Endothelial cell of umbilical vein (primary cell): ENCODE results near the gene EGF. TPM values are rescaled to one million over a fixed set of nuclear protein-coding genes. Genes with fewer than 3 reads are reported as not detected.

Experiments
- BruUV-seq: library from RNA; stranded (reverse); fragments of 400-500 nt; replicated peaks from 2 replicates; lab custom pipeline; 2021; lab: Mats Ljungman, UMichigan
- CTCF ChIA-PET: fragments of 300-600, 350-600 bp; sonication (Branson Sonifier 250); formaldehyde crosslinking; loops from one replicate; lab custom pipeline; 2021; ENCODE audit warnings: antibody characterized with exemption, inconsistent platforms; lab: Charles Lee
- POLR2A ChIA-PET: fragments of 300-600, 350-600 bp; sonication (Branson Sonifier 250); formaldehyde crosslinking; loops from one replicate; lab custom pipeline; 2021; ENCODE audit warnings: antibody characterized with exemption, inconsistent platforms; lab: Charles Lee
- DNase-seq: peaks from one replicate; pipeline ENCODE4 v3.0.0-alpha.2; 2011; ENCODE audit warnings: low read depth, low spot score
- FAIRE-seq: peaks from 2 replicates; lab custom pipeline; 2011; peaks lifted over from hg19 to GRCh38; lab: Jason Lieb, UNC
- H2AFZ ChIP-seq: 2 replicates; pipeline ENCODE4 v1.6.0; 2012; ENCODE audit warnings: low read depth, low read length, control low read depth, inconsistent platforms
- H3K27ac ChIP-seq: 2 replicates; pipeline ENCODE4 v1.5.1; 2011; ENCODE audit warnings: low read depth, mild to moderate bottlenecking, control low read depth, low read length, moderate library complexity; ENCODE audit not compliant: insufficient read depth
- H3K27me3 ChIP-seq, 2 experiments: 2 replicates each; pipeline versions ENCODE4 v1.6.0 to v1.6.1; 2011; ENCODE audit warnings: low read length in 2 of 2, mixed read lengths in 1 of 2; ENCODE audit not compliant: control insufficient read depth in 2 of 2, insufficient read depth in 2 of 2
- H3K36me3 ChIP-seq, 2 experiments: 2 replicates in 1 of 2; 3 replicates in 1 of 2; pipeline ENCODE4 v1.5.1; 2011; ENCODE audit warnings: low read length in 2 of 2, mild to moderate bottlenecking in 1 of 2, moderate library complexity in 1 of 2; ENCODE audit not compliant: control insufficient read depth in 2 of 2, insufficient read depth in 2 of 2; ENCODE audit errors: extremely low read depth in 1 of 2
- H3K4me1 ChIP-seq: 3 replicates; pipeline ENCODE4 v1.5.1; 2011; ENCODE audit warnings: mild to moderate bottlenecking, low read length; ENCODE audit not compliant: control insufficient read depth, insufficient read depth; ENCODE audit errors: extremely low read depth
- H3K4me2 ChIP-seq: 2 replicates; pipeline ENCODE4 v1.6.1; 2011; ENCODE audit warnings: low read length, control low read depth, mixed read lengths; ENCODE audit not compliant: insufficient read depth
- H3K4me3 ChIP-seq, 3 experiments: fragments of 200-600 bp in 1 of 3; sonication (generic), shearing (Covaris generic) in 1 of 3; replicated peaks in 1 of 3; 2 replicates each; pipeline ENCODE4 v1.5.1; 2011 to 2016; ENCODE audit warnings: control low read depth in 3 of 3, low read length in 3 of 3, mild to moderate bottlenecking in 2 of 3, inconsistent platforms in 1 of 3, low read depth in 1 of 3, moderate library complexity in 1 of 3; ENCODE audit not compliant: insufficient read depth in 1 of 3
- H3K79me2 ChIP-seq: 2 replicates; pipeline ENCODE4 v1.6.0; 2012; ENCODE audit warnings: low read length, inconsistent platforms; ENCODE audit not compliant: control insufficient read depth, insufficient read depth
- H3K9ac ChIP-seq: replicated peaks from 2 replicates; pipeline ENCODE3; 2011; ENCODE audit warnings: low read length, control low read depth; ENCODE audit not compliant: insufficient read depth; ENCODE audit errors: extremely low read depth
- H3K9me1 ChIP-seq: replicated peaks from 3 replicates; pipeline ENCODE4 v1.6.0; 2011; ENCODE audit warnings: mild to moderate bottlenecking, low read length; ENCODE audit not compliant: control insufficient read depth, insufficient read depth; ENCODE audit errors: extremely low read depth
- H3K9me3 ChIP-seq: replicated peaks from 2 replicates; pipeline ENCODE4 v1.5.1; 2012; ENCODE audit warnings: low read length, inconsistent platforms; ENCODE audit not compliant: control insufficient read depth, insufficient read depth
- H4K20me1 ChIP-seq: replicated peaks from 2 replicates; pipeline ENCODE3; 2011; ENCODE audit warnings: mild to moderate bottlenecking, low read length; ENCODE audit not compliant: control insufficient read depth, insufficient read depth; ENCODE audit errors: extremely low read depth
- CTCF ChIP-seq, 2 donors: IDR thresholded peaks; 1 replicate in 1 of 2; 2 replicates in 1 of 2; pipeline ENCODE4 v1.5.1; 2011; ENCODE audit warnings: low read length in 2 of 2, mild to moderate bottlenecking in 2 of 2, moderate library complexity in 2 of 2, control low read depth in 1 of 2, inconsistent platforms in 1 of 2, low read depth in 1 of 2; ENCODE audit not compliant: insufficient read depth in 1 of 2; ENCODE audit errors: extremely low read depth in 1 of 2
- EZH2 ChIP-seq: IDR thresholded peaks from 2 replicates; pipeline ENCODE4 v1.6.1; 2012; ENCODE audit warnings: borderline replicate concordance, low read depth, mild to moderate bottlenecking, moderate library complexity, low read length, inconsistent platforms; ENCODE audit not compliant: severe bottlenecking
- FOS ChIP-seq: IDR thresholded peaks from 2 replicates; pipeline ENCODE4 v1.6.1; 2011; ENCODE audit warnings: mild to moderate bottlenecking, low read length, moderate library complexity, borderline replicate concordance; ENCODE audit not compliant: insufficient read depth
- MAX ChIP-seq: IDR thresholded peaks from 2 replicates; pipeline ENCODE4 v1.6.1; 2011; ENCODE audit not compliant: insufficient read depth, insufficient read length
- MYC ChIP-seq: IDR thresholded peaks from one replicate; pipeline ENCODE4 v1.6.1; 2011; ENCODE audit warnings: mild to moderate bottlenecking, low read depth, low read length
- POLR2A ChIP-seq: IDR thresholded peaks from 2 replicates; pipeline ENCODE4 v1.6.1; 2012; ENCODE audit warnings: low read depth, mild to moderate bottlenecking, control low read depth, low read length
- dilution Hi-C: fragments of 300-500 bp; cut with MboI; formaldehyde crosslinking; loops from one replicate; pipeline ENCODE4 v1.15.0; 2019; ENCODE audit warnings: low sequenced_read_pairs; ENCODE audit not compliant: extremely low pct_ligation_motif_present
- intact Hi-C: fragments of 100-400 bp; cut with micrococcal nuclease; formaldehyde crosslinking; loops from one replicate; pipeline ENCODE4 v1.10.0; 2022
- polyA plus RNA-seq, 4 experiments: library from polyadenylated mRNA; depleted of rRNA in 3 of 4; stranded (reverse) in 3 of 4; unstranded in 1 of 4; fragments of >200 nt; gene quantifications; 2 replicates each; pipeline versions ENCODE4 v1.2.1 to v1.2.3, GENCODE V29; 2011 to 2012; ENCODE audit warnings: missing spikeins in 1 of 4
- total RNA-seq: library from RNA; stranded (reverse); gene quantifications from 2 replicates; pipeline ENCODE4 v1.2.3, GENCODE V29; 2021

Gene EGF
- total and polyA plus RNA-seq, 2 donors (not counting 3 experiments of a cell fraction or from before 2014, with no cell fraction given) = not detected

GRCh38 chr4:109976189-109976588 lies 63.5 kb downstream of the EGF start:
- BruUV-seq = no TSS peak
- no peak overlapping the region for H3K4me3 ChIP-seq
- H3K79me2 ChIP-seq = no peaks in the 10 kb centered on the region
- no peak overlapping the region for H2AFZ ChIP-seq
- H3K9ac ChIP-seq = no peak overlapping the region
- H3K9me1 ChIP-seq = no peaks in the 10 kb centered on the region
- intact Hi-C loops = loop anchor here (10.0 kb wide), 1 partner anchor 401 kb away; no protein-coding TSS in a partner anchor
- no peaks in the 10 kb centered on the region for H4K20me1 ChIP-seq
- H3K27ac ChIP-seq = no peak overlapping the region
- TF ChIP-seq FOS = no peak
- no peak for TF ChIP-seq POLR2A
- TF ChIP-seq CTCF (IDR thresholded peaks at IDR 0.05; ENCODE audit: extremely low read depth in 1 of 2, insufficient read depth in 1 of 2, low read depth in 1 of 2, low read length in 2 of 2) = no peak
- no peak for TF ChIP-seq MAX
- TF ChIP-seq EZH2 = no peak
- no peak for TF ChIP-seq MYC
- no peak for FAIRE-seq
- H3K36me3 ChIP-seq = no peaks in the 10 kb centered on the region
- POLR2A ChIA-PET = no interaction called here
- H3K4me1 ChIP-seq = no peaks in the 10 kb centered on the region
- H3K9me3 ChIP-seq = no peaks in the 10 kb centered on the region
- dilution Hi-C loops = no loop called here
- H3K27me3 ChIP-seq = peaks cover 12 to 18% of the 10 kb centered on the region in 2 experiments
- CTCF ChIA-PET = interaction anchor here (0.9 to 3.3 kb wide), 2 partner anchors 548 to 553 kb away, joined by 3 to 17 read pairs; no protein-coding TSS in a partner anchor
- no peak for DNase-seq
- H3K4me2 ChIP-seq = no peak overlapping the region
